Activated naive CD8-positive, alpha-beta T cell (primary cell): ENCODE results near the gene ZSWIM8.

Source experiments
- H3K27ac Mint-ChIP-seq: one replicate; pipeline ENCODE4 v1.8.0; 2021; ENCODE audit warnings: mixed read lengths
- H3K27me3 Mint-ChIP-seq: one replicate; pipeline ENCODE4 v1.8.0; 2021; ENCODE audit warnings: mixed read lengths
- H3K36me3 Mint-ChIP-seq: one replicate; pipeline ENCODE4 v1.8.0; 2021; ENCODE audit warnings: mixed read lengths
- H3K4me1 Mint-ChIP-seq: one replicate; pipeline ENCODE4 v1.8.0; 2021; ENCODE audit warnings: low read depth, mixed read lengths
- H3K4me3 Mint-ChIP-seq: one replicate; pipeline ENCODE4 v1.8.0; 2021; ENCODE audit warnings: mild to moderate bottlenecking, mixed read lengths
- H3K9me3 Mint-ChIP-seq: one replicate; pipeline ENCODE4 v1.8.0; 2021; ENCODE audit warnings: low read depth, mixed read lengths

The ZSWIM8 gene

GRCh38 chr10:73797324-73798025 lies 12.1 kb downstream of the ZSWIM8 start:
- H3K4me3 Mint-ChIP-seq, result no peak overlapping the region
- no peak overlapping the region for H3K27ac Mint-ChIP-seq

GRCh38 chr10:73798087-73798486 lies 12.7 kb downstream of the ZSWIM8 start:
- Mint-ChIP-seq H3K36me3 (peaks cover 1% of the 10 kb centered on the region), H3K9me3 (no peaks in the 10 kb centered on the region), H3K4me1 (peaks cover 4% of the 10 kb centered on the region), H3K4me3 (no peak overlapping the region), H3K27me3 (no peaks in the 10 kb centered on the region), H3K27ac (no peak overlapping the region)

More at GRCh38 chr10:73797324-73798025, 12.1 kb downstream of the ZSWIM8 start:
- Mint-ChIP-seq H3K36me3 (peaks cover 4% of the 10 kb centered on the region), H3K4me1 (peaks cover 4% of the 10 kb centered on the region), H3K27me3 (no peaks in the 10 kb centered on the region), H3K9me3 (no peaks in the 10 kb centered on the region)

- H3K27me3 Mint-ChIP-seq, result no peaks in the 10 kb centered on the region
- H3K4me3 Mint-ChIP-seq, result no peak overlapping the region
- H3K9me3 Mint-ChIP-seq, result no peaks in the 10 kb centered on the region
- H3K36me3 Mint-ChIP-seq, result peaks cover 2% of the 10 kb centered on the region
- no peak overlapping the region for H3K27ac Mint-ChIP-seq
- peaks cover 6% of the 10 kb centered on the region for H3K4me1 Mint-ChIP-seq
Observed at GRCh38 chr10:73798927-73799560, 13.6 kb downstream of the ZSWIM8 start.

- peaks cover 2% of the 10 kb centered on the region for H3K36me3 Mint-ChIP-seq
- no peak overlapping the region for H3K27ac Mint-ChIP-seq
- peaks cover 6% of the 10 kb centered on the region for H3K4me1 Mint-ChIP-seq
- no peaks in the 10 kb centered on the region for H3K9me3 Mint-ChIP-seq
- H3K4me3 Mint-ChIP-seq, result no peak overlapping the region
- H3K27me3 Mint-ChIP-seq, result no peaks in the 10 kb centered on the region
Observed at GRCh38 chr10:73799899-73800559, 14.6 kb downstream of the ZSWIM8 start.

- peaks cover 3% of the 10 kb centered on the region for H3K36me3 Mint-ChIP-seq
- H3K9me3 Mint-ChIP-seq, result no peaks in the 10 kb centered on the region
- H3K4me1 Mint-ChIP-seq, result peaks cover 10% of the 10 kb centered on the region
- no peak overlapping the region for H3K4me3 Mint-ChIP-seq
- no peaks in the 10 kb centered on the region for H3K27me3 Mint-ChIP-seq
- no peak overlapping the region for H3K27ac Mint-ChIP-seq
Observed at GRCh38 chr10:73800560-73801252, 15.3 kb downstream of the ZSWIM8 start.

- Mint-ChIP-seq H3K27ac (no peak overlapping the region), H3K36me3 (peaks cover 5% of the 10 kb centered on the region)
Observed at GRCh38 chr10:73801253-73801590, 15.8 kb downstream of the ZSWIM8 start.

GRCh38 chr10:73802276-73802991 lies 17.0 kb downstream of the ZSWIM8 start:
- no peak overlapping the region for H3K4me3 Mint-ChIP-seq
- H3K4me1 Mint-ChIP-seq, result peaks cover 27% of the 10 kb centered on the region
- H3K27me3 Mint-ChIP-seq, result no peaks in the 10 kb centered on the region
- peak overlapping the region; percentile 35 for H3K27ac Mint-ChIP-seq
- H3K9me3 Mint-ChIP-seq, result no peaks in the 10 kb centered on the region
- H3K36me3 Mint-ChIP-seq, result peaks cover 11% of the 10 kb centered on the region

More at GRCh38 chr10:73801253-73801590, 15.8 kb downstream of the ZSWIM8 start:
- H3K27me3 Mint-ChIP-seq, result no peaks in the 10 kb centered on the region
- H3K9me3 Mint-ChIP-seq, result no peaks in the 10 kb centered on the region
- H3K4me1 Mint-ChIP-seq, result peaks cover 15% of the 10 kb centered on the region
- no peak overlapping the region for H3K4me3 Mint-ChIP-seq

GRCh38 chr10:73803680-73804286 lies 18.4 kb downstream of the ZSWIM8 start:
- Mint-ChIP-seq H3K4me1 (peaks cover 30% of the 10 kb centered on the region), H3K4me3 (no peak overlapping the region), H3K9me3 (no peaks in the 10 kb centered on the region), H3K27me3 (no peaks in the 10 kb centered on the region), H3K27ac (peak overlapping the region; percentile 54), H3K36me3 (peaks cover 11% of the 10 kb centered on the region)

- Mint-ChIP-seq H3K9me3 (no peaks in the 10 kb centered on the region), H3K27ac (peak overlapping the region; percentile 64), H3K27me3 (no peaks in the 10 kb centered on the region), H3K4me3 (peak overlapping the region; percentile 53), H3K4me1 (peaks cover 48% of the 10 kb centered on the region), H3K36me3 (peaks cover 11% of the 10 kb centered on the region)
Observed at GRCh38 chr10:73806176-73806950, 21.0 kb downstream of the ZSWIM8 start.

- Mint-ChIP-seq H3K4me1 (peaks cover 47% of the 10 kb centered on the region), H3K9me3 (no peaks in the 10 kb centered on the region), H3K27ac (peak overlapping the region; percentile 64), H3K4me3 (peak overlapping the region; percentile 53), H3K27me3 (no peaks in the 10 kb centered on the region), H3K36me3 (peaks cover 11% of the 10 kb centered on the region)
Observed at GRCh38 chr10:73807471-73807870, 22.1 kb downstream of the ZSWIM8 start.

GRCh38 chr10:73808021-73808815 lies 22.8 kb downstream of the ZSWIM8 start:
- peaks cover 47% of the 10 kb centered on the region for H3K4me1 Mint-ChIP-seq
- H3K27me3 Mint-ChIP-seq, result no peaks in the 10 kb centered on the region
- H3K36me3 Mint-ChIP-seq, result peaks cover 11% of the 10 kb centered on the region
- H3K27ac Mint-ChIP-seq, result peak overlapping the region; percentile 83
- H3K4me3 Mint-ChIP-seq, result no peak overlapping the region
- no peaks in the 10 kb centered on the region for H3K9me3 Mint-ChIP-seq

GRCh38 chr10:73809061-73809818 lies 23.8 kb downstream of the ZSWIM8 start:
- Mint-ChIP-seq H3K4me1 (peaks cover 45% of the 10 kb centered on the region), H3K36me3 (peaks cover 9% of the 10 kb centered on the region), H3K27ac (peak overlapping the region; percentile 83), H3K4me3 (peak overlapping the region; percentile 94), H3K9me3 (no peaks in the 10 kb centered on the region), H3K27me3 (no peaks in the 10 kb centered on the region)
